Stomach (tissue), 4 donors: ENCODE results near the gene LTA4H.

Experiments used
- CTCF ChIP-seq, 7 experiments: fragments of 450-650 bp in 4 of 7; fragments of 200-600 bp in 3 of 7; sonication (generic) in 3 of 7; IDR thresholded peaks; one replicate each; pipeline ENCODE4 v1.5.1; 2016 to 2019; ENCODE audit warnings: antibody characterized with exemption in 7 of 7, control low read depth in 2 of 7, mild to moderate bottlenecking in 1 of 7
- POLR2A ChIP-seq, 4 donors: fragments of 450-650 bp; IDR thresholded peaks; one replicate each; pipeline ENCODE4 v1.6.1; 2016; ENCODE audit warnings: antibody characterized with exemption in 4 of 4, control low read depth in 2 of 4, mild to moderate bottlenecking in 1 of 4, moderate library complexity in 1 of 4

- TF ChIP-seq CTCF (IDR thresholded peaks at IDR 0.05) (no peak), POLR2A (IDR thresholded peaks at IDR 0.05) (no peak)
Observed at GRCh38 chr12:96045566-96045965, 10.2 kb upstream of the LTA4H start.
